Stimulated activated CD8-positive, alpha-beta memory T cell treated with anti-CD3 and anti-CD28 coated beads, Interleukin-2, amount 100 ng/mL, for 48 hours (primary cell): Measurements from ENCODE around the gene ESYT3.
A peak's percentile ranks its signal among the peaks of the same experiment; 100 is the strongest.
"Not testable (repeated sequence)": the region's sequence is repeated elsewhere in the genome, so short reads cannot be mapped to it uniquely, and the experiment has no call there.

Experiments
- DNase-seq, 2 donors: peaks; one replicate each; pipeline ENCODE4 v3.0.0-alpha.2; 2020; ENCODE audit warnings: low read depth in 2 of 2

ESYT3 gene

DNA sequence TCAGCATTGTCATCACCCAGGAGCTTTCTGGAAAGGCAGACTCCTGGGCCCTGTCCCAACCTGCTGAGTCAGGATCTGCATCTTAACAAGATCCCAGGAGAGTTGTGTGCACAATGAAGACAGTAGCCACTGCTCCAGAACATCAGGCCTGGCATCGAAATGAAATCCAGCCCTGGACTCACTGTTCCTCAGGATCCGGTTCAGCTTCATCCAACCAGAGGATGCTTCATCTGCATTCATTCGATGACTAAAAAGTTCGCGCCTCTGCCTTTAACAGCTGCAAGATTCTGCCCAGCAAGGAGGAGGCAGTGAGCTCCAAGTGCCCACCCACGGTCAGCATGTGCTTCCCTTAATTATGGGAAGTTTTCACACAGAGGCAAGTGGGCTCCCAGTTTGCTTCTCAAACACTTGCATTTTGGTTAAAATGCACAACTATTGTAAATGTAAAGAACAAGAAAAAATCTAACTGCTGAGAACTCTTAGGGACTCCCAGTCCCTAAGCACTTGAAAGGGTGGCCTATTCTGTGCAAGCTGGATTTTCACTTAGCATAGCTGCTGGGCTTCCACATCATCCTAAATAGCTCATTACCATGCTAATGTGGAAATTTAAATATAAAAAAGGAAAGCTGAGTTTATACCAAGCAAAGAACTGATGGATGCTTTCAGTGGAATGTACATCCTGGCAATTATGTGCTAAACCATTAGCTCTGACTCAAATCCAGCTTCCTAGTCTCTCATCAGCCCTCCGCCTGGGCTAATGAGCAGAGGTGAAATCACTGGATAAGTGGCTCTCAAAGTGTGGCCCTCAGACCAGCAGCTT lies 25.5 kb upstream of the ESYT3 start:
- DNase-seq = no peak

DNA sequence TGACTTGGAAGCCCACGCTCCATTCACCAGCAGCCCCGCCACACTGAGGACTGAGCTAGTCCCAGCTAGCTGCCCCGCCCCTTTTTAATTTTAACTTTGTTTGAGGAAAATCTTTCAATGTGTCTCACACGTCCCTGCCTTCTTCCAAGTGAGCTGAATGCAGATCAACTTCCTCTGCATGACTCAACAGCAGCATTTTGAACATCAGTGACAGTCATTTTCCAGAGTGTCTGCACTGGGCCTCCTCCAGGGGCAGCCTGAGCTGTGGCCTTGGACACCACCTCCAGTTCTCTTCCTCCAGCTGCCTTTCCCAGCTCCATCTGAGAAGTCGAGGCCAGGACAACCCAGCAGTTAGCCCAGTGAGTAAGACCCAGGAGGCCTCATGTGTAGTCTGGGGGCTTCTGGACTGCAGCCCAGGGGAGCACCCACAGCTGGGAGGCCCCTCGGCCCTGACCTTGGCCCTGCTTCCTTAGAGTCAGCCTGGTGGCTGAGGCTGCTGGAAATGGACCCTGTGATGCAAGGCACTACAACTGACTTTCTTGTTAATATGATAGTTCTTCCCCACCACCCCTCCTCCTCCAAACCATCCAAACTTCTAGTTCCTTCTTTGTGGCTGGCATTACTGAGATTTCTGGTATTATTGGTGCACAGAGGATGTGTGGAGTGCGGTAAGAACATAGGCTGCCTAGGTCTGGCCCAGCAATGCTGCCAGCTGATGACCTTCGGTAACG lies 21.4 kb upstream of the ESYT3 start:
- DNase-seq = no peak

DNA sequence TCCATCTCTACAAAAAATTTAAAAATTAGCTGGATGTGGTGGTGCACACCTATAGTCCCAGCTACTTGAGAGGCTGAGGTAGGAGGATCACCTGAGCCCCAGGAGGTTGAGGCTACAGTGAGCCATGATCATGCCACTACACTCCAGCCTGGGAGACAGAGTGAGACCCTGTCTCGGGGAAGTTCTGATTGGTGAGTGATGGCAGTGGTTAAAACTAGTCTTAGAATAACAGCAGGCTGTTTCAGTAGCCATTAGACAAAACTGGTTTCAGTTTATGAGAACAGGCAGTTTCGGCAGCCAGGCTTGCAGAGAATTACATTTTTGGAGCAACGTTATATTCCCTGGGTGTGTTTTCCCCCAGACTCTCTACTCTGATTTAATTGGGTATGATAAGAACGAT lies 18.2 kb upstream of the ESYT3 start:
- DNase-seq = not testable (repeated sequence)

DNA sequence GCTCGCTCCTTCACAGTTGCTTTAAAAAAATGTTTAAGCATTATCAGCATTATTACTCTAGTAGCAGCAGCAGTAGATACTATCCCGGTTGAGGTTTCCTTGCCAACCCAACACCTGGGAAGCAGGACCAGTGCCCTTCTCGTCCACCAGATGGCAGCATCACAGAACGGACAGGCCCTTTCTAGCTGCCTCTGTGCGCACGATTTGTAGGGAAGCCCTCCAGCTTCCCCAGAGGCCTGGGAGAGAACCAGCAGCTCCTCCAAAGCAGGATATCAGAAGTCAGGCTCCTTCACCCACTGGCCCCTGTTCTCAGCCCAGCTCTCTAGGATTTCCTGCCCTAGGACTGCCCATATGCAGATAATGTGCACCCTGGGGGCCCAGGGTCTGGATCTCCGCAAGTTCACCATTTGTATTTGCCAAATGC lies 16.8 kb upstream of the ESYT3 start:
- DNase-seq = peak; percentile 41 to 42

DNA sequence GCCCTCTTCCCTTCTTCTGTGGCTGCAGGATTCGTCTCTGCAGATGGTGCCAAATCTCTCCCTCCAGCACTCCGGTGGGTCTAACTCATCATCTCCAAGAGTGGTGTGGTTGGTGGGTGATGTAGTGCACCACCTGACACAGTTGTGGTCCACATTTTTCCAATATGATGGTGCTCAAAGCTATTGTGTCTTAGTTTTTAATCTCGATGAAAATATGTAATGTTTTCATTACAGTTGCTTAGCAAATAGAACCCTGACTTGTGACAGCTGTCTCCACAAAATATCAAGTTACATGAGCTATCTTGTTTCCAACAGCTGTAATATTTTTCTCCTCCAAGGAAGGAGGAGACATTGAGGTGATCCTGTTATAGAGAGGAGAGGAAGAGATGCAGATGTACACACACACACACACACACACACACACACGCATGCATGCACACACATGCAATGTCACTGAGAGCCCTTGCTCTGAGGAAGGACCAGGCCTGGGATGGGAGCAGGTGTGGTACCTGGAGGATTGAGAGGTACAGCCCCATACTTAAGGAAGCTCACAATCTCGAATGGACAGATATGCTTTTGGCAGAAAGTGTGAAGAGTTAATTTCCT lies 15.7 kb upstream of the ESYT3 start:
- DNase-seq = no peak

DNA sequence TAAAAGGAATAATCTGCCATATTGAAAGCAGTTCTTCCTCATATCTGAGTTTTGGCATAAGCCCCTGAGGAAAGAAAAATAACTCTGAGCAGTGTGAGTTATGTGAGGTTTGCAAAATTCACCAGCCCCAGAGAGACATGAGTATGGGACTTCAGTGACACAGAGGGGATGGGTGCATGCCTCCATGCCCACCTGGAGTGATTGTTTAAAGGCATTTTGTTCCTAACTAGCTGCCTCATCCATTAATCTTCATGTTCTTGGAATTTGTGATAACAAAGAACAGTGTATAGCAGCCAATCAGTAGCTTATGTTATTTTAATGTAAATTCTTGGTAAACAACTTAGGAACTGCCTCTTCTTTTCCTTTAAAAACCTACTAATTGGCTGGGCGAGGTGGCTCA lies 11.1 kb upstream of the ESYT3 start:
- DNase-seq = no peak

DNA sequence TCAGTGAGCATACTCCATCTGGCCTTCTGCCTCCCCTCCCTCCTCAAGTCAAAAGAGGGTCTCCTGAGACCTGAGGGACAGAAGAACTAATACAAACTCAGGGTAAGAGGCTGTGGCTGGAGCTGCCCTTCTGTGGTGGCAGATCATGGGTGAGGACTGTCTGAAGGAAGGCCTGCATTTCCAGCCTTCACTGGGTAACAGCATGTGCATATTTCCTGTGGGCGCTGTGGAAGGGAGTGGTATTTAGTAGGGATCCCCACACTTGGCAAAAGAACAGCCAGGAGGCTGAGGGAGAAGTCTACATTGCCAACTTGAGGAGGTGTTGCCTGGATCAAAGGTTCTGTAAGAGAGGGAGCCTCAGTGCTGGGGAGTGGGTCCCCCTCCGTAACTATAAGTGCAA lies 10.1 kb upstream of the ESYT3 start:
- DNase-seq = no peak

DNA sequence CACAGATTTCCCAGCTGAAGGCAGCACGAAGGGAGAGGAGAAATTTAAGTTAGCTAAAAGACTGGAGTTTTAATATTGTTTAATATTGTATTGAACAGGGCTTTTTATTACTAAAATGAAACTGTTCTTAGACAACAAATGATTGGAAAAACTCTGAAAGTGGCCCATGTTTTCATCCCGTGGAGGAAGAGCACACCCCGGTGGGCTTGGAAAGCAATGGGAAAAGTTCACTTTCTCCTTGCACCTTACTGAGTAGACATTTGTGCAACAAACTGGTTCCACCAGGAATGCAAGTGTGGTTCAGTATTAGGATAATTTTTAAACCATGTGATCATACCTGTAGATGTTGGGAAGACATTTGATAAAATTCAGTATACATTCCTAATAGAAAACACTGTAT lies 8.2 kb upstream of the ESYT3 start:
- DNase-seq = no peak

DNA sequence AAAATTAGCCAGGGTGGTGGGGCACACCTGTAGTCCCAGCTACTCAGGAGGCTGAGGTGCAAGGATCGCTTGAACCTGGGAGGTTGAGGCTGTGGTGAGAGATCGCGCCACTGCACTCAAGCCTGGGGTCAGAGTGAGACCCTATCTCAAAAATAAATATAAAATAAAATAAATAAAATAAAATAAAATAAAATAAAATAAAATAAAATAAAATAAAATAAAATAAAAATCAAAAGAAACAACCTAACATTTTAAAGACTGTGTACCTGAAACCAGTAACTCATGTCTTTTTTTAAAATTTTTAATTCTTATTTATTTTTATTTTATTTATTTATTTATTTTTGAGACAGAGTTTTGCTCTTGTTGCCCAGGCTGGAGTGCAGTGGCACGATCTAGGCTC lies 7.7 kb upstream of the ESYT3 start:
- not testable (repeated sequence) for DNase-seq

DNA sequence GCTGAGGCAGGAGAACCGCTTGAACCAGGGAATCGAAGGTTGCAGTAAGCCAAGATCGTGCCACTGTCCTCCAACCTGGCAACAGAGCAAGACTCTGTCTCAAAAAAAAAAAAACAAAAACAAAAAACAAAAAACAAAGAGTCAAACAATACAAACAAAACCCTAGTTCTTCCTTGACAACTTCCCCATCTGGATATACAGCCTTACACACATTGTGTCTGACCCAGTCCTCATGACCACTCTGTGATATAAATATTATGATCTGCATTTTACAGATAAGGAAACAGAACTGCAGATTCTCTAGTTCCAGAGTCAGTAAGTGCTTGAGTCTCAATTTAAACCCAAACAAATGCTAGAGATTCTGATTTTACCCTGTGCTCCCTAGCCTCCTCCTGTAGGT lies 4.8 kb upstream of the ESYT3 start:
- DNase-seq = no peak

DNA sequence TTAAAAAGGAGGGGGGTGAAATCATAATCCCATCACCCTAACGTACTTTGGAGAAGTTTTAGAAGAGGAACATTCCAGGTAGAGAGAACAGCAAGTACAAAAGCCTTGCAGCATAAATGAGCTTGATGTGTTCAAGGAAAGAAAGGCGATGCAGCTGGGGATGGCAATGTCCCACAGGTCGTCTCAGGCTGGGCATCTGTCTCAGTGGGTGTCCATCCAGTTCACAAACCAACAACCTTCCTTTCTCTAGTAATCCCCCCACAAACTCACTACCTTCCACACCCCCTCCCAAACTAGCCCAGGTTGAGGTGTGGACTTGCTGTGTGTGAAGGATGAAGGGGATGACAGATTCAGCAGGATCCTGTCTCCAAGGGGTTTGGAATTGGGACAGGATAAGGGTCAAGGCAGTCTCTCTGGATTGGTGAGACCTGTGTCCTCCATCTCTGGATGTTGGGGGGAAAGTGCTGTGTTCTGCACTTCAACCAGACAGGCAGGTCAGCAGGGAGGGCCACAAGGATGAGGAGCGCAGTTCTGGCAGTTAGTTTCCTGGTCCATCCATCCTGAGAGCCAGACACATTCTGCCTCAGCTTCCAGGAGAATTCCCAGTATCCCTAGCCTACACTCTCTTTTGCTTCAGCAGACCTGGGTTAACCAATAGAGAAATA lies 1.7 kb upstream of the ESYT3 start:
- DNase-seq = no peak

DNA sequence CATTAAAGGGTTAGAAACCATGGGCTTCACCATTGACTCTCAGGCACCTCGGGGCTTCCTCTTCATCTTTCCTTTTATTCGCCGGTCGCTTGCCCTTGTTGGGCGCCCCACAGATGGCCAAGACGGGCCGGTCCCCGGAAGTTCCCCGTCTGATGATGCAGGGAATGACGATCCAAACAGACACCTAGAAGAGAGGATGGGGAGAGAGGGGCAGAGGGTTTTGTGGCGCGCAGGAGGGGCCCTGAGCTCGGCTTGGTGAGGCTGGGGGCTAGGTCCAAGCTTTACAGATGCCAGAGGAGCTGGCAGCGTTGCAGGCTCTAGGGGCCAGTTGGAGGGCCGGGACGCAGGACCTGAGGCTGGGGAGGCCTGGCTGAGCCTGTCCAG lies 532 bp upstream of the ESYT3 start:
- no peak for DNase-seq

DNA sequence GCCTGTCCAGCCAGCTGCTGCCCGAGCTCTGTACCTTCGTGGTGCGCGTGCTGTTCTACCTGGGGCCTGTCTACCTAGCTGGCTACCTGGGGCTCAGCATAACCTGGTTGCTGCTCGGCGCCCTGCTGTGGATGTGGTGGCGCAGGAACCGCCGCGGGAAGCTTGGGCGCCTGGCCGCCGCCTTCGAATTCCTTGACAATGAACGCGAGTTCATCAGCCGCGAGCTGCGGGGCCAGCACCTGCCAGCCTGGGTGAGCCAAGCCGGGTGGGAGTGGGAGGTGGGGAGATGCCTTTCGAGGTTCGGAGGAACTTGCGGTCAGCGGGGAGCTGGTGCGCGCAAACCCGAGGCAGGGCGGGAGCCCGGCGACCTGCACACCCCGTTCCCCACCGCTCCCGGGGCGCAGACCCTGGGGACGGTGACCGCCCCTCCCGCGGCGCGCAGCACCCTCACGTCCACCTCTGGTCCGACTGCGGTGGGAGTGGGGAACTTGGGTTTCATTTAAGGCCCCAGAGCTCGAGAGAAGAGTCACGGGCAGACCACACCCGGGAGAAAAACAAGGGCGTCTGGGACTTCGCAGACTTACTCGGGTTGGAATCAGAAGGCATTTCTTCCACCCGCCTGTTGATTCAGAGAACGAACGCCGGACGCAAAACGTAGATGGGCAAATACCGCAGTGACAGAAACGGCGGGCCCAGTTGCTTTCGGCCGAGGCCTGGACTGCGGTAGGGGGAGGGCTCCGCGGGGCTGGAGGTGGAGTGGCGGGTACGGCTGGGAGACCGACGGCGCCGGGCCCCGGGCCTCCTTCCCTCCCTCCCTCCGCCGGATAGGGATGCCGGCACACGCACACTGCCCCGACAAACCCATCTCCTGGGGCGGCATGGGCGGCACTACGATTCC lies 708 bp downstream of the ESYT3 start:
- DNase-seq = no peak

DNA sequence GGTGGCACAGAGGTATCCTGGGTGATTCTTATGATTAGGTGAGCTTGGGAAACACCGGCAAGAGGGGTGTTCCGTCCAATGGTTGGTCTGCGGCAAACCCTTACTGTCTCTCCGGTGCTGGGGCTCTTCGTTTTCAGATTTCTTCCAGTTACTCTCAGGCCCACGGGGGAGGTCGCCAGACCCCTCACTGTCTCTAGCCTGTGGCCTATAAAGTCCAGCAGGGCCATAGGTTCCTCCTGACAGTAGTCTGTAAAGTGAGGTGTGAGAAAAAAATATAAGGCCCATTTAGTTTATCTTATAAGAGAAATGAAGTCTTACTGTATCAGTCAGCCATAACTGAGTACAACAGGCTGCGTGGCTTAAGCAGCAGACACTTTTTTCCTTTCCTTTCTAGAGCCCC lies 1.4 kb downstream of the ESYT3 start:
- DNase-seq = no peak

DNA sequence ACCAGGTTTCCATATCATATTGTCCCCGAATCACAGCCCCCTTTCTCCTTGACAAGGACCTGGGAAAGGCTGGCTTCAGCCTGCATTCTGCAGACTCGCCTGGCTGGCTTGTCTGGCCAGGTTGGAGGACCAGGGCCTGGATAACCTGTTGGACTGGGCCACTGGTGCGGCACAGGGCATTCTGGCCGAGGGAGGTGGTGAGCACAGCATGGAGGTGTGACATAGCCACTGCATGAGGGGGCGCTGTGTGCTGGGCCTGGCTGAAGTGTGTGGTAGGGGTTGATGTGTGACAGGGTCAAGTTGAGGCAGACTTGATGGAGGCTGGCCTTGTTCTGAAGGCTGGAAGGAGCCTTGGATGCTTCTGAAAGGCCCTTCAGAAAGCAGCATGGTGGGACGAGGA lies 2.9 kb downstream of the ESYT3 start:
- DNase-seq = no peak

DNA sequence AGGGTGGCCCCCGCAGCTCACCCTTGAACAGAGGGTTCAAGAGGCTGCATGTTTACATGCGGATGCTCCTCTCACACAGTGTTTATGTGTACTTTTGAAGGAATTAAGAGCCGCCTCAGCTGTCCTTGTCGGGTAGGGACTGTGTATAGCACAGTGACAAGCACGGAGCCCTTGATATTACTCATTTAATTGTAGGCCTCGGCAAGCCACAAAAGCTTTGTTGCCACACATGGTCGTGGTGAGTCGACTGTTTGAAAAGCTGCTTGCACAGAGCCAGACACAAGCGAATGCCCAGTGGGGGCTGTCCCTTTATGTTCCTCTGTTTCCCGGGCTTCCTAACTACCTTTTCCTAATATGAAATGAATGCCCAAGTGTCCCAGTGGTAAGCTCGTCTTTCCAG lies 4.5 kb downstream of the ESYT3 start:
- no peak for DNase-seq

DNA sequence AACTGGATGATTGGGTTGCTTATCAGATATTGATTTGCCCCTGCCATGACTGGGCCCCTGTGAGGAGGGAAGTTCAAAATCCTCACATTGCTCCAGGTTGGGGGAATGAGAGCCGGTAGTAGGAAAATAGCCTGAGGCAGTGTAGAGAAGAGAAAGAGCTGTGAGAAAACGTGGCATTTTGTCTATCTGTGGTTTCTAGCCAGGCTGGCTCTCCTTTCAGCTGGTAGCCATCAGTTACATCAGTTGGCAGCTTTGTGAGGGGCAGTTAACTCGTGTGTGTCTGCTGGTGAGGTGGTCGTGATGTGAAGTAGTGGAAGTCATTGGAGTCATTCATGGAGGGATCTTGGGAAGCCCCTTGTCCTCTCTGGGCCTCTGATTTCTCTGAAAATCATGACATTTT lies 5.2 kb downstream of the ESYT3 start:
- DNase-seq = no peak

DNA sequence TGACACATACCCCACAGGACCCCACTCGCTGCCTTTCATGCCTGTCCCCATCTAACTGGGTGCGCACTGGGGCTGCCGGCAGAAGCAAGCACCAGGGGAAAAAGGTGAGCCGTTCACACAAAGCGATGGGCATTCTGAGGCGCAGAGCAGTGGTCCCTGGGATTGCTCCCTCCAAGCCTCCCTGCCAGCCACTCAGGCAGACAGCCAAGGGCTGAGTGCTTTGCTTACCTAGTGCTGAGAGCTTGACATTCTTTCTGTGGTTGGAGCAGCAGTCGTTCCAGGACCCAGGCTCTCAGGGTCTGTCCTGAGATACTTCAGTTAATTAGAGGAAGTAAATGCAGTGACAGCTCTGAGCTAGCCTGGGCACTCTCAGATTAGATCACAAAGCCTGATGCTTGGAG lies 5.7 kb downstream of the ESYT3 start:
- no peak for DNase-seq

DNA sequence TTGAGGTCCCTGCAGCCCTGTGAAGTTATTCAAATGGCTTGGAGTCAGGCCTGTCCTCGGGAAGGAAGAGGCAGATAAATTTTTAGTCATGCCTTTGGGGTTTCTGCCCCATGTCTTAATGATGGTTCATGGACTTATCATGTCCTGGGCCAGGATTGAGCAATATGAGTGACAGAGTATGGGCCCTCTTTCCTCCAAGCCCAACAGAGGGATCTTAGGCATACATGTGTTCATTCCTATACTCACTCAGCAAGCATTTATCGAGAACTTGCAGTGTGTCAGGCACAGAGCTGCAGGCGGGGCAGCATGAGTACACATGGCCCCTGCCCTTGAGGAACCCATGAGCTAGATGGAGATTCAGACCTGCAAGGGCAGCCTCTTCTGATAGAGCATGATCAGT lies 6.2 kb downstream of the ESYT3 start:
- DNase-seq = no peak

DNA sequence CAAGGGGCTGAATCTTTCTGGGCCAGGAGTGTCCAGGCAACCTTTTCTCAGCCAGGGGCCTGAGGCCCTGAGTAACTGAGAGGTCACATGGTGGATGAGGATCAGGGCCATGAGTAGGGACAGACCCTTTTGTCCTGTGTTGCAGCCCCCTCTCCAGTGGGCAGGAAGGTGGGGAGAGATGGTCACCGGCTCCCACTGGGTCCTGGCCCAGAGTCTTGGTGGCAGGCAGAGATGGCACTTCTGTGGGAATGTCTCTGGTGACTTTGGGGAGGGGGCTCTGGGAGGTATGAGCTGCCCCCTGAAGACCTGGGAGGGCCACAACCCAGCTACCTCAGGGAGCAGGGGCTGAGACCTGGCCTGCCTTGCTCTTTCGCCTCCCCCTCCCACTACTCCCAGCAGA lies 6.8 kb downstream of the ESYT3 start:
- DNase-seq = no peak

DNA sequence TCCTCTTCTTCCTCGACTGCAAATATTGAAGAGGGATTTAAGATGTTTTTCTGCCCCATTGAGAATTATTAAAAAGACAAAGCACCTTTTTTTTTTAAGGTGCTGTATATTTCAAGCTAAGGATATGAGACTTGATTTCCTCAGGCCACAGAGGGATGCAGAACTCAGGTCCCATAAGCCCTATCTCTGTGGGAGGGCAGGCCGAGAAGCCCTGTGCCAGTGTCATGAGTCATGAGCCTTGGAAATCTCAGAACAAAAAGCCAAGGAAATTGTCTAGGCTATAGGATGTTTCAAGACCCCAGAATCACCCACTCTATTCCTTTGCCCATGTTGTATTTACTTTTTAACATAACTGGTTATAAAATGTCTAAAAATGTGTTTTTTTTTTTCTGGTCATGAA lies 7.3 kb downstream of the ESYT3 start:
- DNase-seq = no peak

DNA sequence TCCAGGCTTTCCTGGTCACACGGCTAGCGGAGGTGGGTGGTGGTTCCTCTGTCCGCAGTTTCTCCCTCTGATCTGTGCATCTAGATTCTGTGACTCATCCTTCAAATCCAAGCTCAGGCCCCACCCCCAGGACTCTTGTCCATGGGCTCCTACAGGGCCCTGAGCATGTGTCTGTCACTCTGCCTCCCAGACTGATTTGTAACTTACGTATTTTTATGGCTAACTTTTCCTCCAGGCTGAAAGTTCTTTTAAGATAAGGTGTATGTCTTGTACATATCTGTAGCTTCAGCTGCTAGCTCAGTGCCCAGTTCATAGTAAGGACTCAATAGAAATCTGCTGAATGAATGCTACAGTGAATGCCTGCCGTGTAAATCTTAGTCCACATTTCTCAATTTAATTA lies 8.0 kb downstream of the ESYT3 start:
- no peak for DNase-seq
